ENCODE results near the gene CTDSP1.
A peak's percentile ranks its signal among the peaks of the same experiment; 100 is the strongest.

GRCh38 chr2:218405086-218405745, 5.5 kb downstream of the CTDSP1 start:
- TF ChIP-seq, protein P1, sequence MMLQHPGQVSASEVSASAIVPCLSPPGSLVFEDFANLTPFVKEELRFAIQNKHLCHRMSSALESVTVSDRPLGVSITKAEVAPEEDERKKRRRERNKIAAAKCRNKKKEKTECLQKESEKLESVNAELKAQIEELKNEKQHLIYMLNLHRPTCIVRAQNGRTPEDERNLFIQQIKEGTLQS (CRISPR knock-in tag; conservative IDR thresholded peaks at IDR 0.05): no peak
- TF ChIP-seq ZNF138 (CRISPR knock-in tag; conservative IDR thresholded peaks at IDR 0.05) (no peak), TEAD1 (CRISPR knock-in tag; IDR thresholded peaks at IDR 0.05) (no peak), NFE2L1 (CRISPR knock-in tag; IDR thresholded peaks at IDR 0.05) (no peak), NFYB (CRISPR knock-in tag; conservative IDR thresholded peaks at IDR 0.05; ENCODE audit: low read depth) (no peak), ZNF263 (CRISPR knock-in tag; IDR thresholded peaks at IDR 0.05; ENCODE audit: low read depth) (no peak), NR3C1 (CRISPR knock-in tag; conservative IDR thresholded peaks at IDR 0.05; ENCODE audit: low read depth) (no peak), NR1H2 (CRISPR knock-in tag; IDR thresholded peaks at IDR 0.05) (no peak), USF2 (CRISPR knock-in tag; IDR thresholded peaks at IDR 0.05) (no peak), NR2C2 (CRISPR knock-in tag; IDR thresholded peaks at IDR 0.05) (no peak), TP53 (CRISPR knock-in tag; IDR thresholded peaks at IDR 0.05) (peak; percentile 48; the same call in 1 of the 2 replicates)
- TF ChIP-seq, protein P2, sequence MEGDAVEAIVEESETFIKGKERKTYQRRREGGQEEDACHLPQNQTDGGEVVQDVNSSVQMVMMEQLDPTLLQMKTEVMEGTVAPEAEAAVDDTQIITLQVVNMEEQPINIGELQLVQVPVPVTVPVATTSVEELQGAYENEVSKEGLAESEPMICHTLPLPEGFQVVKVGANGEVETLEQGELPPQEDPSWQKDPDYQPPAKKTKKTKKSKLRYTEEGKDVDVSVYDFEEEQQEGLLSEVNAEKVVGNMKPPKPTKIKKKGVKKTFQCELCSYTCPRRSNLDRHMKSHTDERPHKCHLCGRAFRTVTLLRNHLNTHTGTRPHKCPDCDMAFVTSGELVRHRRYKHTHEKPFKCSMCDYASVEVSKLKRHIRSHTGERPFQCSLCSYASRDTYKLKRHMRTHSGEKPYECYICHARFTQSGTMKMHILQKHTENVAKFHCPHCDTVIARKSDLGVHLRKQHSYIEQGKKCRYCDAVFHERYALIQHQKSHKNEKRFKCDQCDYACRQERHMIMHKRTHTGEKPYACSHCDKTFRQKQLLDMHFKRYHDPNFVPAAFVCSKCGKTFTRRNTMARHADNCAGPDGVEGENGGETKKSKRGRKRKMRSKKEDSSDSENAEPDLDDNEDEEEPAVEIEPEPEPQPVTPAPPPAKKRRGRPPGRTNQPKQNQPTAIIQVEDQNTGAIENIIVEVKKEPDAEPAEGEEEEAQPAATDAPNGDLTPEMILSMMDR (IDR thresholded peaks at IDR 0.05): no peak
- TF ChIP-seq, protein P3, sequence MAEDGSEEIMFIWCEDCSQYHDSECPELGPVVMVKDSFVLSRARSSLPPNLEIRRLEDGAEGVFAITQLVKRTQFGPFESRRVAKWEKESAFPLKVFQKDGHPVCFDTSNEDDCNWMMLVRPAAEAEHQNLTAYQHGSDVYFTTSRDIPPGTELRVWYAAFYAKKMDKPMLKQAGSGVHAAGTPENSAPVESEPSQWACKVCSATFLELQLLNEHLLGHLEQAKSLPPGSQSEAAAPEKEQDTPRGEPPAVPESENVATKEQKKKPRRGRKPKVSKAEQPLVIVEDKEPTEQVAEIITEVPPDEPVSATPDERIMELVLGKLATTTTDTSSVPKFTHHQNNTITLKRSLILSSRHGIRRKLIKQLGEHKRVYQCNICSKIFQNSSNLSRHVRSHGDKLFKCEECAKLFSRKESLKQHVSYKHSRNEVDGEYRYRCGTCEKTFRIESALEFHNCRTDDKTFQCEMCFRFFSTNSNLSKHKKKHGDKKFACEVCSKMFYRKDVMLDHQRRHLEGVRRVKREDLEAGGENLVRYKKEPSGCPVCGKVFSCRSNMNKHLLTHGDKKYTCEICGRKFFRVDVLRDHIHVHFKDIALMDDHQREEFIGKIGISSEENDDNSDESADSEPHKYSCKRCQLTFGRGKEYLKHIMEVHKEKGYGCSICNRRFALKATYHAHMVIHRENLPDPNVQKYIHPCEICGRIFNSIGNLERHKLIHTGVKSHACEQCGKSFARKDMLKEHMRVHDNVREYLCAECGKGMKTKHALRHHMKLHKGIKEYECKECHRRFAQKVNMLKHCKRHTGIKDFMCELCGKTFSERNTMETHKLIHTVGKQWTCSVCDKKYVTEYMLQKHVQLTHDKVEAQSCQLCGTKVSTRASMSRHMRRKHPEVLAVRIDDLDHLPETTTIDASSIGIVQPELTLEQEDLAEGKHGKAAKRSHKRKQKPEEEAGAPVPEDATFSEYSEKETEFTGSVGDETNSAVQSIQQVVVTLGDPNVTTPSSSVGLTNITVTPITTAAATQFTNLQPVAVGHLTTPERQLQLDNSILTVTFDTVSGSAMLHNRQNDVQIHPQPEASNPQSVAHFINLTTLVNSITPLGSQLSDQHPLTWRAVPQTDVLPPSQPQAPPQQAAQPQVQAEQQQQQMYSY (CRISPR knock-in tag; IDR thresholded peaks at IDR 0.05): no peak

All from WTC11 (cell line).